ENCODE measurements around the gene USP24. TPM values are rescaled to one million over a fixed set of nuclear protein-coding genes. Genes with fewer than 3 reads are reported as not detected.

The USP24 gene
- total RNA-seq, 1 experiment from 2014 or later: 38.5 TPM

- Histone ChIP-seq H3K4me2 (ENCODE audit: low read length) (no peak overlapping the region), H3K27ac (ENCODE audit: low read length) (no peak overlapping the region), H3K4me1 (ENCODE audit: insufficient read depth, low read length) (no peaks in the 10 kb centered on the region), H3K27me3 (ENCODE audit: low read length) (no peaks in the 10 kb centered on the region), H3K9me2 (replicated peaks; ENCODE audit: low read length) (no peaks in the 10 kb centered on the region), H2AFZ (ENCODE audit: low read length) (no peak overlapping the region), H3K4me3 (ENCODE audit: low read length) (no peak overlapping the region), H4K20me1 (ENCODE audit: low read length) (no peaks in the 10 kb centered on the region), H3K9me3 (ENCODE audit: low read length) (no peaks in the 10 kb centered on the region), H3K79me2 (ENCODE audit: low read length) (no peaks in the 10 kb centered on the region), H3F3A (ENCODE audit: low read length, unreplicated experiment) (no peaks in the 10 kb centered on the region), H3K36me3 (ENCODE audit: low read depth, low read length) (peaks cover 43% of the 10 kb centered on the region), H3K9ac (ENCODE audit: low read length) (no peak overlapping the region)
- BruUV-seq (replicated peaks): no TSS peak
- ChIA-PET CTCF (no interaction called here), POLR2A (ENCODE audit: unreplicated experiment) (no interaction called here)
- DNase-seq (no peak), ATAC-seq (no peak)
- TF ChIP-seq EZH2phosphoT487 (IDR thresholded peaks at IDR 0.05; ENCODE audit: borderline replicate concordance, low read length) (no peak), EZH2 (IDR thresholded peaks at IDR 0.05; ENCODE audit: low read length, unreplicated experiment) (no peak), CTCF (conservative IDR thresholded peaks at IDR 0.05; ENCODE audit: low read depth, low read length) (no peak)
- intact Hi-C loops (cut with micrococcal nuclease): no loop called here
Measured at GRCh38 chr1:55150880-55151588, 64.1 kb downstream of the USP24 start.

- Histone ChIP-seq H3F3A (ENCODE audit: low read length, unreplicated experiment) (no peaks in the 10 kb centered on the region), H3K4me1 (ENCODE audit: insufficient read depth, low read length) (no peaks in the 10 kb centered on the region), H3K9me3 (ENCODE audit: low read length) (no peaks in the 10 kb centered on the region), H3K27me3 (ENCODE audit: low read length) (no peaks in the 10 kb centered on the region), H3K27ac (ENCODE audit: low read length) (no peak overlapping the region), H3K9ac (ENCODE audit: low read length) (no peak overlapping the region), H2AFZ (ENCODE audit: low read length) (no peak overlapping the region), H3K79me2 (ENCODE audit: low read length) (no peaks in the 10 kb centered on the region), H3K36me3 (ENCODE audit: low read depth, low read length) (peaks cover 33% of the 10 kb centered on the region), H3K9me2 (replicated peaks; ENCODE audit: low read length) (no peaks in the 10 kb centered on the region), H3K4me2 (ENCODE audit: low read length) (no peak overlapping the region), H4K20me1 (ENCODE audit: low read length) (no peaks in the 10 kb centered on the region), H3K4me3 (ENCODE audit: low read length) (no peak overlapping the region)
- intact Hi-C loops (cut with micrococcal nuclease): no loop called here
- ChIA-PET CTCF (no interaction called here), POLR2A (ENCODE audit: unreplicated experiment) (no interaction called here)
- TF ChIP-seq EZH2phosphoT487 (IDR thresholded peaks at IDR 0.05; ENCODE audit: borderline replicate concordance, low read length) (no peak), CTCF (conservative IDR thresholded peaks at IDR 0.05; ENCODE audit: low read depth, low read length) (no peak), EZH2 (IDR thresholded peaks at IDR 0.05; ENCODE audit: low read length, unreplicated experiment) (no peak)
- no TSS peak for BruUV-seq (replicated peaks)
- DNase-seq (no peak), ATAC-seq (no peak)
Measured at GRCh38 chr1:55148676-55149075, 66.5 kb downstream of the USP24 start.

- Histone ChIP-seq H3K27me3 (ENCODE audit: low read length) (no peaks in the 10 kb centered on the region), H4K20me1 (ENCODE audit: low read length) (no peaks in the 10 kb centered on the region), H3K4me1 (ENCODE audit: insufficient read depth, low read length) (no peaks in the 10 kb centered on the region), H3K4me2 (ENCODE audit: low read length) (no peak overlapping the region), H3K36me3 (ENCODE audit: low read depth, low read length) (peaks cover 30% of the 10 kb centered on the region), H3K9me2 (replicated peaks; ENCODE audit: low read length) (no peaks in the 10 kb centered on the region), H3K9ac (ENCODE audit: low read length) (no peak overlapping the region), H3K4me3 (ENCODE audit: low read length) (no peak overlapping the region), H3K79me2 (ENCODE audit: low read length) (no peaks in the 10 kb centered on the region), H2AFZ (ENCODE audit: low read length) (no peak overlapping the region), H3F3A (ENCODE audit: low read length, unreplicated experiment) (no peaks in the 10 kb centered on the region), H3K27ac (ENCODE audit: low read length) (no peak overlapping the region), H3K9me3 (ENCODE audit: low read length) (no peaks in the 10 kb centered on the region)
- intact Hi-C loops (cut with micrococcal nuclease): no loop called here
- CTCF ChIA-PET: no interaction called here
- TF ChIP-seq EZH2phosphoT487 (IDR thresholded peaks at IDR 0.05; ENCODE audit: borderline replicate concordance, low read length) (no peak), CTCF (conservative IDR thresholded peaks at IDR 0.05; ENCODE audit: low read depth, low read length) (no peak), EZH2 (IDR thresholded peaks at IDR 0.05; ENCODE audit: low read length, unreplicated experiment) (no peak)
- BruUV-seq (replicated peaks): no TSS peak
- POLR2A ChIA-PET (ENCODE audit: unreplicated experiment): no interaction called here
- ATAC-seq (no peak), DNase-seq (no peak)
Measured at GRCh38 chr1:55147524-55147923, 67.6 kb downstream of the USP24 start.

All from PC-3 (cell line).